HUES48 (cell line): ENCODE results near the gene FOXC2.

Experiments
- H3K27ac ChIP-seq: one replicate; pipeline ENCODE4 v1.7.0; 2013; ENCODE audit warnings: low read depth, low read length, inconsistent platforms
- H3K27me3 ChIP-seq: 2 replicates; pipeline ENCODE4 v1.6.1; 2013; ENCODE audit warnings: mild to moderate bottlenecking, low read length; ENCODE audit not compliant: control insufficient read depth, insufficient read depth
- H3K36me3 ChIP-seq: 2 replicates; pipeline ENCODE4 v1.6.1; 2013; ENCODE audit warnings: low read length; ENCODE audit not compliant: control insufficient read depth, insufficient read depth
- H3K4me1 ChIP-seq: 2 replicates; pipeline ENCODE4 v1.6.1; 2013; ENCODE audit warnings: mild to moderate bottlenecking, low read length; ENCODE audit not compliant: control insufficient read depth, insufficient read depth
- H3K4me3 ChIP-seq: 2 replicates; pipeline ENCODE4 v1.5.1; 2013; ENCODE audit warnings: mild to moderate bottlenecking, low read depth, low read length
- H3K9ac ChIP-seq: 2 replicates; pipeline ENCODE4 v1.6.1; 2013; ENCODE audit warnings: mild to moderate bottlenecking, low read depth, low read length, moderate library complexity
- H3K9me3 ChIP-seq: 2 replicates; pipeline ENCODE4 v1.6.1; 2013; ENCODE audit warnings: low read length; ENCODE audit not compliant: control insufficient read depth, insufficient read depth

Gene FOXC2

GRCh38 chr16:86534779-86535615 lies 31.6 kb upstream of the FOXC2 start:
- no peak overlapping the region for H3K27ac ChIP-seq
- H3K27me3 ChIP-seq = no peaks in the 10 kb centered on the region
- H3K9ac ChIP-seq = no peak overlapping the region
- peaks cover 12% of the 10 kb centered on the region for H3K36me3 ChIP-seq
- no peak overlapping the region for H3K4me3 ChIP-seq
- no peaks in the 10 kb centered on the region for H3K4me1 ChIP-seq
- H3K9me3 ChIP-seq = no peaks in the 10 kb centered on the region

- H3K4me1 ChIP-seq = no peaks in the 10 kb centered on the region
- no peak overlapping the region; the same call in 1 of the 2 replicates for H3K9ac ChIP-seq
- no peak overlapping the region for H3K4me3 ChIP-seq
- H3K27me3 ChIP-seq = no peaks in the 10 kb centered on the region
- no peak overlapping the region for H3K27ac ChIP-seq
- peaks cover 24% of the 10 kb centered on the region for H3K36me3 ChIP-seq
- H3K9me3 ChIP-seq = no peaks in the 10 kb centered on the region
Measured at GRCh38 chr16:86536621-86537020, 30.0 kb upstream of the FOXC2 start.

GRCh38 chr16:86537486-86537885 lies 29.1 kb upstream of the FOXC2 start:
- Histone ChIP-seq H3K27me3 (no peaks in the 10 kb centered on the region), H3K4me3 (no peak overlapping the region), H3K9me3 (no peaks in the 10 kb centered on the region), H3K9ac (no peak overlapping the region), H3K27ac (no peak overlapping the region), H3K36me3 (peaks cover 32% of the 10 kb centered on the region), H3K4me1 (no peaks in the 10 kb centered on the region)

- Histone ChIP-seq H3K4me3 (no peak overlapping the region), H3K4me1 (no peaks in the 10 kb centered on the region), H3K27ac (no peak overlapping the region), H3K27me3 (no peaks in the 10 kb centered on the region), H3K9me3 (no peaks in the 10 kb centered on the region), H3K9ac (no peak overlapping the region), H3K36me3 (peaks cover 32% of the 10 kb centered on the region)
Measured at GRCh38 chr16:86538196-86538780, 28.3 kb upstream of the FOXC2 start.

- Histone ChIP-seq H3K36me3 (peaks cover 35% of the 10 kb centered on the region), H3K9me3 (no peaks in the 10 kb centered on the region), H3K4me1 (no peaks in the 10 kb centered on the region), H3K27ac (no peak overlapping the region), H3K4me3 (no peak overlapping the region), H3K9ac (no peak overlapping the region), H3K27me3 (no peaks in the 10 kb centered on the region)
Measured at GRCh38 chr16:86540894-86541293, 25.7 kb upstream of the FOXC2 start.

GRCh38 chr16:86541560-86541959 lies 25.1 kb upstream of the FOXC2 start:
- Histone ChIP-seq H3K9me3 (no peaks in the 10 kb centered on the region), H3K36me3 (peaks cover 37% of the 10 kb centered on the region), H3K4me3 (no peak overlapping the region), H3K27me3 (no peaks in the 10 kb centered on the region), H3K4me1 (no peaks in the 10 kb centered on the region), H3K9ac (no peak overlapping the region), H3K27ac (no peak overlapping the region)

GRCh38 chr16:86542756-86543750 lies 23.6 kb upstream of the FOXC2 start:
- Histone ChIP-seq H3K36me3 (peaks cover 37% of the 10 kb centered on the region), H3K9ac (no peak overlapping the region), H3K4me1 (no peaks in the 10 kb centered on the region), H3K27me3 (no peaks in the 10 kb centered on the region), H3K27ac (no peak overlapping the region), H3K9me3 (no peaks in the 10 kb centered on the region), H3K4me3 (no peak overlapping the region)

- H3K27ac ChIP-seq = no peak overlapping the region
- no peak overlapping the region for H3K4me3 ChIP-seq
- H3K4me1 ChIP-seq = no peaks in the 10 kb centered on the region
- no peak overlapping the region for H3K9ac ChIP-seq
- H3K27me3 ChIP-seq = no peaks in the 10 kb centered on the region
- H3K36me3 ChIP-seq = peaks cover 23% of the 10 kb centered on the region
- H3K9me3 ChIP-seq = no peaks in the 10 kb centered on the region
Measured at GRCh38 chr16:86545481-86545880, 21.1 kb upstream of the FOXC2 start.

- Histone ChIP-seq H3K27ac (no peak overlapping the region), H3K9ac (no peak overlapping the region), H3K4me1 (no peaks in the 10 kb centered on the region), H3K36me3 (peaks cover 18% of the 10 kb centered on the region), H3K9me3 (no peaks in the 10 kb centered on the region), H3K4me3 (no peak overlapping the region), H3K27me3 (no peaks in the 10 kb centered on the region)
Measured at GRCh38 chr16:86545954-86546637, 20.5 kb upstream of the FOXC2 start.

GRCh38 chr16:86546638-86547013 lies 20.0 kb upstream of the FOXC2 start:
- peaks cover 16% of the 10 kb centered on the region for H3K36me3 ChIP-seq
- no peak overlapping the region for H3K4me3 ChIP-seq
- no peak overlapping the region for H3K9ac ChIP-seq
- no peak overlapping the region for H3K27ac ChIP-seq
- no peaks in the 10 kb centered on the region for H3K27me3 ChIP-seq
- H3K4me1 ChIP-seq = no peaks in the 10 kb centered on the region
- no peaks in the 10 kb centered on the region for H3K9me3 ChIP-seq
